Measurements from ENCODE around the gene TRIP13. TPM values are rescaled to one million over a fixed set of nuclear protein-coding genes. Genes with fewer than 3 reads are reported as not detected.

Gene TRIP13
- polyA plus RNA-seq, 3 donors: 0.24 to 1.2 TPM; not detected in 1

GRCh38 chr5:944621-944927 is 51.9 kb downstream of the TRIP13 start:
- H3K9me3 ChIP-seq (replicated peaks in 1 of 2; ENCODE audit: control insufficient read depth in 1 of 2, insufficient read depth in 1 of 2, low read length in 2 of 2): no peaks in the 10 kb centered on the region
- H3K27me3 Mint-ChIP-seq (ENCODE audit: low read depth in 3 of 3): peaks cover 26 to 36% (median 27%) of the 10 kb centered on the region in 3 donors
- H3K27ac ChIP-seq (ENCODE audit: low read depth in 1 of 2, low read length in 2 of 2): no peak overlapping the region
- peaks cover 0 to 4% of the 10 kb centered on the region in 2 donors for H3K27me3 ChIP-seq (ENCODE audit: control insufficient read depth in 2 of 2, insufficient read depth in 2 of 2, low read length in 2 of 2)
- no peaks in the 10 kb centered on the region for H3K36me3 ChIP-seq (replicated peaks in 1 of 2; ENCODE audit: control insufficient read depth in 1 of 2, insufficient read depth in 2 of 2, low read length in 2 of 2)
- no peaks in the 10 kb centered on the region for H3K9me3 Mint-ChIP-seq
- no peak overlapping the region for H3K4me3 ChIP-seq (replicated peaks in 1 of 3; ENCODE audit: low read depth in 2 of 3, low read length in 3 of 3)
- H3K4me3 Mint-ChIP-seq: no peak overlapping the region
- no peaks in the 10 kb centered on the region for H3K4me1 Mint-ChIP-seq
- H4K20me1 ChIP-seq (ENCODE audit: insufficient read depth, low read length): no peaks in the 10 kb centered on the region
- TF ChIP-seq CTCF (IDR thresholded peaks at IDR 0.05): no peak
- H3K27ac Mint-ChIP-seq: peak overlapping the region in 1 of 7 donors; percentile 39
- intact Hi-C loops (cut with micrococcal nuclease): no loop called here
- WGBS (ENCODE audit: insufficient coverage): 87% methylated on average over 6 of the region's 6 CpGs
- no peaks in the 10 kb centered on the region for H3K4me1 ChIP-seq (ENCODE audit: control insufficient read depth in 1 of 2, insufficient read depth in 2 of 2, low read length in 2 of 2)
- H3K4me2 ChIP-seq (replicated peaks; ENCODE audit: extremely low read depth, low read length, poor library complexity, severe bottlenecking): no peak overlapping the region
- no peaks in the 10 kb centered on the region for H3K36me3 Mint-ChIP-seq
- H2AFZ ChIP-seq (ENCODE audit: insufficient read depth, low read depth, low read length, poor library complexity, severe bottlenecking): no peak overlapping the region
- H3K79me2 ChIP-seq (ENCODE audit: insufficient read depth, low read length): no peaks in the 10 kb centered on the region
- H3K9ac ChIP-seq (ENCODE audit: insufficient read depth, low read length, poor library complexity, severe bottlenecking): no peak overlapping the region
- no peak for DNase-seq

GRCh38 chr5:944992-945685 is 52.5 kb downstream of the TRIP13 start:
- Histone ChIP-seq H4K20me1 (ENCODE audit: insufficient read depth, low read length) (no peaks in the 10 kb centered on the region), H3K27ac (ENCODE audit: low read depth in 1 of 2, low read length in 2 of 2) (no peak overlapping the region), H2AFZ (ENCODE audit: insufficient read depth, low read depth, low read length, poor library complexity, severe bottlenecking) (no peak overlapping the region), H3K27me3 (ENCODE audit: control insufficient read depth in 2 of 2, insufficient read depth in 2 of 2, low read length in 2 of 2) (peaks cover 0 to 4% of the 10 kb centered on the region in 2 donors), H3K9me3 (replicated peaks in 1 of 2; ENCODE audit: control insufficient read depth in 1 of 2, insufficient read depth in 1 of 2, low read length in 2 of 2) (no peaks in the 10 kb centered on the region), H3K9ac (ENCODE audit: insufficient read depth, low read length, poor library complexity, severe bottlenecking) (no peak overlapping the region), H3K4me1 (ENCODE audit: control insufficient read depth in 1 of 2, insufficient read depth in 2 of 2, low read length in 2 of 2) (no peaks in the 10 kb centered on the region), H3K36me3 (replicated peaks in 1 of 2; ENCODE audit: control insufficient read depth in 1 of 2, insufficient read depth in 2 of 2, low read length in 2 of 2) (no peaks in the 10 kb centered on the region), H3K4me2 (replicated peaks; ENCODE audit: extremely low read depth, low read length, poor library complexity, severe bottlenecking) (no peak overlapping the region), H3K4me3 (replicated peaks in 1 of 3; ENCODE audit: low read depth in 2 of 3, low read length in 3 of 3) (no peak overlapping the region), H3K79me2 (ENCODE audit: insufficient read depth, low read length) (no peaks in the 10 kb centered on the region)
- intact Hi-C loops (cut with micrococcal nuclease): no loop called here
- no peak for TF ChIP-seq CTCF (IDR thresholded peaks at IDR 0.05)
- Mint-ChIP-seq H3K9me3 (no peaks in the 10 kb centered on the region), H3K27me3 (ENCODE audit: low read depth in 3 of 3) (peaks cover 26 to 36% (median 30%) of the 10 kb centered on the region in 3 donors), H3K27ac (no peak overlapping the region), H3K36me3 (no peaks in the 10 kb centered on the region), H3K4me3 (no peak overlapping the region), H3K4me1 (no peaks in the 10 kb centered on the region)
- DNase-seq: no peak
- WGBS (ENCODE audit: insufficient coverage): 86% methylated on average over 5 of the region's 12 CpGs
